ENCODE data around the gene PREB.

PREB gene

GRCh38 chr2:27094353-27094984 lies 40.0 kb downstream of the PREB start:
- no peak for DNase-seq

- DNase-seq, result no peak
Observed at GRCh38 chr2:27093430-27094352, 40.7 kb downstream of the PREB start.

GRCh38 chr2:27092696-27093429 lies 41.6 kb downstream of the PREB start:
- DNase-seq, result no peak

GRCh38 chr2:27091746-27092695 lies 42.4 kb downstream of the PREB start:
- no peak for DNase-seq

GRCh38 chr2:27089111-27089954 lies 45.1 kb downstream of the PREB start:
- no peak for DNase-seq

GRCh38 chr2:27088634-27089033 lies 45.8 kb downstream of the PREB start:
- DNase-seq, result no peak

GRCh38 chr2:27087823-27088410 lies 46.5 kb downstream of the PREB start:
- DNase-seq, result no peak

- DNase-seq, result no peak
Observed at GRCh38 chr2:27086724-27087593, 47.5 kb downstream of the PREB start, which contains the start of gene KHK. KHK (plus strand) TSS chr2:27086772; CDS start chr2:27087260, 488 bp downstream.

- peak; percentile 97 for DNase-seq
Observed at GRCh38 chr2:27086090-27086723, 48.2 kb downstream of the PREB start.

GRCh38 chr2:27085673-27086089 lies 48.8 kb downstream of the PREB start:
- DNase-seq, result peak; percentile 70

- no peak for DNase-seq
Observed at GRCh38 chr2:27085062-27085672, 49.3 kb downstream of the PREB start.

- DNase-seq, result no peak
Observed at GRCh38 chr2:27084297-27085061, 50.0 kb downstream of the PREB start.

GRCh38 chr2:27083410-27084296 lies 50.8 kb downstream of the PREB start:
- DNase-seq, result no peak

GRCh38 chr2:27082773-27083409 lies 51.5 kb downstream of the PREB start:
- peak; percentile 54 for DNase-seq

GRCh38 chr2:27081984-27082772 lies 52.3 kb downstream of the PREB start:
- no peak for DNase-seq
